Lower leg skin (tissue), 4 donors: ENCODE data around the gene PFKFB1. TPM values are rescaled to one million over a fixed set of nuclear protein-coding genes. Genes with fewer than 3 reads are reported as not detected.

Source experiments
- DNase-seq, 2 donors: peaks; one replicate each; pipeline ENCODE4 v3.0.0-alpha.2; 2019; ENCODE audit warnings: low spot score in 2 of 2
- H3K4me3 ChIP-seq: fragments of 200-600 bp; sonication (generic); 2 replicates; pipeline ENCODE4 v1.5.1; 2017; ENCODE audit warnings: mild to moderate bottlenecking, low read depth; ENCODE audit not compliant: poor library complexity, severe bottlenecking
- CTCF ChIP-seq, 3 donors: fragments of 450-650 bp; IDR thresholded peaks; one replicate each; pipeline ENCODE4 v1.5.1; 2016; ENCODE audit warnings: antibody characterized with exemption in 3 of 3, mild to moderate bottlenecking in 3 of 3, moderate library complexity in 2 of 3
- POLR2A ChIP-seq, 2 donors: fragments of 450-650 bp; IDR thresholded peaks; one replicate each; pipeline ENCODE4 v1.6.1; 2016 to 2017; ENCODE audit warnings: antibody characterized with exemption in 2 of 2, mild to moderate bottlenecking in 1 of 2, moderate library complexity in 1 of 2
- WGBS, 2 donors: methylation state at CpG; one replicate each; pipeline ENCODE4 v1.1.5; 2018; 5-methylcytosine and 5-hydroxymethylcytosine counted together
- intact Hi-C: fragments of 100-400 bp; cut with DNase I; formaldehyde crosslinking; loops from one replicate; pipeline ENCODE4 v1.15.0; 2023; ENCODE audit warnings: low total_unique reads
- total RNA-seq, 4 donors: library from RNA; depleted of rRNA; stranded (reverse); fragments of >200 nt; gene quantifications; one replicate each; pipeline ENCODE4 v1.1.0, GENCODE V29; 2016

Gene PFKFB1
- total RNA-seq, 4 donors from 2014 or later: 0.19 to 0.52 (median 0.42) TPM; not detected in 1

GRCh38 chrX:55011294-55011693 is 17.3 kb upstream of the PFKFB1 start:
- TF ChIP-seq CTCF (IDR thresholded peaks at IDR 0.05) (no peak), POLR2A (IDR thresholded peaks at IDR 0.05) (no peak)
- no peak overlapping the region for H3K4me3 ChIP-seq
- WGBS, 2 donors: 46 to 53% methylated on average over 2 of the region's 2 CpGs
- intact Hi-C loops: no loop called here
- no peak for DNase-seq

GRCh38 chrX:55008571-55009358 is 14.8 kb upstream of the PFKFB1 start:
- intact Hi-C loops: no loop called here
- no peak for DNase-seq
- no peak for TF ChIP-seq CTCF (IDR thresholded peaks at IDR 0.05)
- TF ChIP-seq POLR2A (IDR thresholded peaks at IDR 0.05): no peak
- H3K4me3 ChIP-seq: no peak overlapping the region
- 29 to 48% methylated on average over 8 to 9 of the region's 9 CpGs for WGBS, 2 donors

GRCh38 chrX:55007656-55008055 is 13.7 kb upstream of the PFKFB1 start:
- DNase-seq: no peak
- intact Hi-C loops: no loop called here
- no peak overlapping the region for H3K4me3 ChIP-seq
- no peak for TF ChIP-seq CTCF (IDR thresholded peaks at IDR 0.05)
- no peak for TF ChIP-seq POLR2A (IDR thresholded peaks at IDR 0.05)
- WGBS, 2 donors: 43 to 59% methylated on average over 6 of the region's 6 CpGs

- intact Hi-C loops: no loop called here
- TF ChIP-seq CTCF (IDR thresholded peaks at IDR 0.05) (no peak), POLR2A (IDR thresholded peaks at IDR 0.05) (no peak)
- 65 to 82% methylated on average over 11 to 18 of the region's 18 CpGs for WGBS, 2 donors
Observed at GRCh38 chrX:55006827-55007621, 13.0 kb upstream of the PFKFB1 start.

GRCh38 chrX:55005256-55005655 is 11.3 kb upstream of the PFKFB1 start:
- DNase-seq: no peak
- TF ChIP-seq POLR2A (IDR thresholded peaks at IDR 0.05) (no peak), CTCF (IDR thresholded peaks at IDR 0.05) (no peak)
- intact Hi-C loops: no loop called here
- H3K4me3 ChIP-seq: no peak overlapping the region

More at GRCh38 chrX:55006827-55007621, 13.0 kb upstream of the PFKFB1 start:
- DNase-seq: no peak
- H3K4me3 ChIP-seq: no peak overlapping the region
